GM12801 (cell line): ENCODE results near the gene C6orf141.

Experiments used
- CTCF ChIP-seq: IDR thresholded peaks from one replicate; pipeline ENCODE4 v1.5.1; 2011; ENCODE audit warnings: control low read depth; ENCODE audit not compliant: insufficient read length; ENCODE audit errors: extremely low read depth

C6orf141 gene

DNA sequence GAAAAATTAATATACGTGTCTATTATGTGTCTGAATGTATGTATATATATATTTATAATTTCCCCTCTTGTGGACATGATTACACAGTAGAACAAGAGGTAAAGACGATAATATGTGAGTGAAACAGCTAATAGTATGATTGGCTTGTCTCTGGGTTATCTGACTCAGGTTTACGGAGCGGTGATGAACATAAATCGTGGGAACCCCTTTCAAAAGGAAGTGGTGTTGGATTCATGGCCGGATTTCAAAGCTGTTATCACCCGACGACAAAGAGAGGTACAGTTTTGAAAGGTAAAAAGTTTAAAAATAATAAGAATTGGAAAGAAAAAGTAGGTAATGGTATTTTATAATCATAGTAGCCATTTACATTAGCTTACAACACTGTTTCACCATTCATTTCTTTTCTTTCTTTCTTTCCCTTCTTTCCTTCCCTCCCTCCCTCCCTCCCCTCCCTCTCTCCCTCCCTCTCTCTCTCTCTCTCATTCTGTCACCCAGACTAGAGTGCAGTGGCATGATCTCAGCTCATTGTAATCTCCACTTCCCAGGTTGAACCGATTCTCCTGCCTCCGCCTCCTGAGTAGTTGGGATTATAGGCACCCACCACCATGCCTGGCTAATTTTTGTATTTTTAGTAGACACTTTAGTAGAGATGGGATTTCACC is 34.9 kb upstream of the C6orf141 start:
- TF ChIP-seq CTCF = no peak

- TF ChIP-seq CTCF = no peak
Measured at GRCh38 chr6:49516147-49516505, 34.3 kb upstream of the C6orf141 start.

DNA sequence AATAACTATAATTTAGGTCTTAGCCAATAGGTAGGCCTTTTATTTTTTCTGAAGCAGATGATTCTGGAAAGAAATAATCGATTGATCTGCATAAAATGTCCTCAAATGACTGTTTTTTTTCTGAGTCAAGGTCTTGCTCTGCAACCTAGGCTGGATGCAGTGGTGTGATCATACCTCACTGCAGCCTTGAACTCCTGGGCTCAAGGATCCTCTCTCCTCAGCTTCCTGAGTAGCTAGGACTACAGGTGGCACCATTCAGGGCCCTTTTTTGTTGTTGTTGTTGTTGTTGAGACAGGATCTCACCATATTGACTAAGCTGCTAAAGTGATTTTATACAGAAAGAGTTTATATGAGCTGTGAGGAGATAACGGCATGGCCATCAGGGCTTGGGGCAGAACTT is 32.5 kb upstream of the C6orf141 start:
- TF ChIP-seq CTCF = no peak

DNA sequence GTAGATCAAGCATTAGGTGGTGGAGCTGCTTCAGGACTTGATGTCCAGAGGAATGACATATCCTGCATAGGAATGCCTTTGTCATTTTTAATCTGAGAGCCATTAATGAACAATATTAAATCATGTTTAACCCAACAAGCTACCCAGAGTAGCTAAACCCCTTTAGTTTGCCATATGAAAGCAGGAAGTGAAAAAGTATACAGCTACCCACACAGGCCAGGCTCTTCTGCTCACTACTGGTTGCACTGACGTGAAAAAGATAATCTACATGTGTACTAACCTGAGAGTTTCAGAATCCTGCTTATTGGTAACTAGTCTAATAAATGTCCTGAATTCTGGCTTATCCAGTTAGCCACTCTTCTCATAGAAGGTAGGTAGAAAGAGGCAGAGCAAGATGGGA is 30.8 kb upstream of the C6orf141 start:
- TF ChIP-seq CTCF = no peak

- no peak for TF ChIP-seq CTCF
Measured at GRCh38 chr6:49522710-49523593, 27.5 kb upstream of the C6orf141 start.

DNA sequence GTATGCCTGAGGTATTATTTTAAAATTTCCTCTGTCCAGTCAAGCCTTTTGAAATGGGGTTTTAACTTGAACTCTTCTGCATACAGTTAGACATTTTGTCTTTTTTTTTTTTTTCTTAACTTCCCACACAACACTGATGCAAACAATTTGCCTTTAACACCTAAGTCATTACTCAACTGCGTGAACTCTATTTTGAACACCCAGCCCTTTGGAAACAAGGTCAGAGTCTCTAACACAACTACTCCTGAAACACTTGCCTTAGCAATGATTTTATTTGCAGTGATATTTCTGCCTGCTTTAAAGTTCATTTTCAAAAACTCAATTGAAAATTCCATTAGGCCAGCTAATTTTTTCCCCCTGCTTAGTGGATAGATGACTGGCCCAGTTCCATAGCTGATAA is 26.6 kb upstream of the C6orf141 start:
- TF ChIP-seq CTCF = no peak

DNA sequence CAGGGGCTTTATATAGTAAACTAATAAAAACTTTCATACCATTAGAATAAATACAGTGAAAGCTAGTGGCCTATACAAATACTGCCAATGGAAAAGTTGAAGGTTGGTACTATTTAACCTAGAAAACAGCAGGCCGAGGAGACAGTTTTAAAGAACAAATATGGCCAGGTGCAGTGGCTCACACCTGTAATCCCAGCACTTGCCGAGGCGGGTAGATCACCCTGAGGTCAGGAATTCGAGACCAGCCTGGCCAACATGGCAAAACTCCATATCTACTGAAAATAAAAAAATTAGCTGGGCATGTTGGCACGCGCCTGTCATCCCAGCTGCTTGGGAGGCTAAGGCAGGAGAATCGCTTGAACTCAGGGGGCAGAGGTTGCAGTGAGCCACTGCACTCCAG is 25.9 kb upstream of the C6orf141 start:
- TF ChIP-seq CTCF = no peak
